GM23338 (cell line): ENCODE results near the gene SNRNP35.

Experiments
- CTCF ChIP-seq, 2 experiments: fragments of 200-600 bp in 1 of 2; sonication (generic) in 1 of 2; conservative IDR thresholded peaks; 2 replicates each; pipeline versions ENCODE4 v1.5.1 to v1.6.1; 2016 to 2017; ENCODE audit warnings: antibody characterized with exemption in 2 of 2, low read depth in 2 of 2, mild to moderate bottlenecking in 2 of 2, moderate library complexity in 1 of 2
- REST ChIP-seq: IDR thresholded peaks from one replicate; pipeline ENCODE4 v1.6.1; 2018; ENCODE audit warnings: antibody characterized with exemption; ENCODE audit not compliant: unreplicated experiment

- TF ChIP-seq REST = no peak
- no peak for TF ChIP-seq CTCF (conservative IDR thresholded peaks at IDR 0.05; ENCODE audit: low read depth in 2 of 2)
Observed at GRCh38 chr12:123472438-123472849, 14.5 kb downstream of the SNRNP35 start.
